Omental fat pad (tissue), 4 donors: ENCODE measurements around the gene C2orf80. TPM values are rescaled to one million over a fixed set of nuclear protein-coding genes. Genes with fewer than 3 reads are reported as not detected.

Experiments used
- ATAC-seq: fragments of 150-250 bp; one replicate; pipeline ENCODE4 v1.9.1; 2016; ENCODE audit warnings: mild to moderate bottlenecking, moderate library complexity; ENCODE audit not compliant: low FRiP score
- DNase-seq: peaks from one replicate; pipeline ENCODE4 v3.0.0-alpha.2; 2019; ENCODE audit warnings: low spot score
- CTCF ChIP-seq, 3 donors: fragments of 450-650 bp; IDR thresholded peaks; one replicate each; pipeline ENCODE4 v1.5.1; 2016 to 2017; ENCODE audit warnings: antibody characterized with exemption in 3 of 3, mild to moderate bottlenecking in 3 of 3, moderate library complexity in 2 of 3
- total RNA-seq, 4 donors: library from RNA; depleted of rRNA; stranded (reverse); fragments of >200 nt; gene quantifications; one replicate each; pipeline ENCODE4 v1.1.0, GENCODE V29; 2016

C2orf80 gene
- total RNA-seq, 4 donors from 2014 or later, result not detected

DNA sequence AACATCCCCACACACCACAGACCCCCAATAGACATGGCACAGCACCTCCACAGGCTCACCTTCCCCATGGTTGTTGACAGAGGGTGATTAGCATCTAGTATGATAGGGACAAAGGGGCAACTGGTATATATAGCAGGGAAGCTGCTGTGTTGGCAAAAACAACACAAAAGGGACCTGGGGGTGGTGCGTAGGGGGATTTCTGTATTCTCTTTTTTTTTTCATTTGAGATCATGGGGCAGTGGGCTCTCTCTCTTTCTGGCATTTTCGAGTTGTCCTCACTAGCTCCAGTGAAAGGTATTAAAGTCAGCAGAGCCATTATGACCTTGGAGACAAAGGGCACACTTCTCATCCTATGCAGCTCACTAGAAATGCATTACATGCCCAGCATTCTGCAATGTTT is 26.3 kb downstream of the C2orf80 start, which contains the start of gene CRYGA:
Gene CRYGA, minus strand, starts transcription at position 101 of the 400 bp plus-strand sequence. Its CDS starts 33 bp downstream, at position 68.
- ATAC-seq, result no peak
- no peak for TF ChIP-seq CTCF (IDR thresholded peaks at IDR 0.05)
- DNase-seq, result no peak

GRCh38 chr2:208156439-208156838 is 33.4 kb downstream of the C2orf80 start:
- no peak for ATAC-seq
- DNase-seq, result no peak
- no peak for TF ChIP-seq CTCF (IDR thresholded peaks at IDR 0.05)

DNA sequence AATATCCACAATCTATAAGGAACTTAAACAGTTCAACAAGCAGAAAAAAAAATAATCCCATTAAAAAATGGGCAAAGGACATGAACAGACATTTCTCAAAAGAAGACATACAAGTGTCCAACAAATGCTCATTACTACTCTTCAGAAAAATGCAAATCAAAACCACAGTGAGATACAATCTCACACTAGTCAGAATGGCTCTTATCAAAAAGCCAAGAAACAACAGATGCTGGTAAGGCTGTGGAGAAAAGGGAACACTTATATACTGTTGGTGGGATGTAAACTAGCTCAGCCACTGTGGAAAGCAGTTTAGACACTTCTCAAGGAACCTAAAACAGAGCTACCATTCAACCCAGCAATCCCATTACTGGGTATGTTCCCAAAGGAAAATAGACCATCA is 36.7 kb downstream of the C2orf80 start:
- ATAC-seq (no peak), DNase-seq (no peak)
- no peak for TF ChIP-seq CTCF (IDR thresholded peaks at IDR 0.05)

DNA sequence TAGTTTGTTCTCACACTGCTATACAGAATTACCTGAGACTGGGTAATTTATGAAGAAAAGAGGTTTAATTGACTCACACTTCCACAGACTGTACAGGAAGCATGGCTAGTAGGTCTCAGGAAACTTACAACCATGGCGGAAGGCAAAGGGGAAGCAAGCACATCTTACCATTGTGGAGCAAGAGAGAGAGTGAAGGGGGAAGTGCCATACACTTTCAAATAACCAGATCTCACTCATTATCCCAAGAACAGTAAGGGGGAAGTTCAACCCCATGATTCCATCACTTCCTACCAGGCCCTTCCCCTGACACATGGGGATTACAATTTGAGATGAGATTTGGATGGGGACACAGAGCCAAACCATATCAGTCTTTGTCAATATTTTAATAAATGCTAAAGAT is 38.9 kb downstream of the C2orf80 start:
- TF ChIP-seq CTCF (IDR thresholded peaks at IDR 0.05), result no peak
- DNase-seq, result no peak
- no peak for ATAC-seq

DNA sequence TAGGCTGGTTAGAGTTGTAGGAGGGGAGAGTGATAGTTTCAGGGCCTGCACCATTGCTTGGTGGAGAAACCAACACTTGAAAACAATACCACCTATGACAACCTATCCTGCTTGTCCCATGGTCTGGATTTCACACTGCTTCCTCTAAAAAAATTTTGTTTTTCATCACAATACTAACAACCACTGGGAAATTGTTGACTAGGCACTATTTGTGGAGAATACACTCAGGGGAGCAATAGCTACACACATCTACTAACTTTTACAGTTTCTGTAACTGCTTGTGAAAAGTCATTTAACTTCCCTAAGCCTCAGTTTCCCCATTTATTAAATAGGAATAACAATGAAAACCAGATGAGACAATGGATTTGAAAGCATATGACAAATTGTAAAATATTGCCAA is 39.7 kb downstream of the C2orf80 start:
- no peak for TF ChIP-seq CTCF (IDR thresholded peaks at IDR 0.05)
- ATAC-seq, result no peak
- no peak for DNase-seq

GRCh38 chr2:208148803-208149202 is 41.0 kb downstream of the C2orf80 start:
- ATAC-seq (no peak), DNase-seq (no peak)
- no peak for TF ChIP-seq CTCF (IDR thresholded peaks at IDR 0.05)

DNA sequence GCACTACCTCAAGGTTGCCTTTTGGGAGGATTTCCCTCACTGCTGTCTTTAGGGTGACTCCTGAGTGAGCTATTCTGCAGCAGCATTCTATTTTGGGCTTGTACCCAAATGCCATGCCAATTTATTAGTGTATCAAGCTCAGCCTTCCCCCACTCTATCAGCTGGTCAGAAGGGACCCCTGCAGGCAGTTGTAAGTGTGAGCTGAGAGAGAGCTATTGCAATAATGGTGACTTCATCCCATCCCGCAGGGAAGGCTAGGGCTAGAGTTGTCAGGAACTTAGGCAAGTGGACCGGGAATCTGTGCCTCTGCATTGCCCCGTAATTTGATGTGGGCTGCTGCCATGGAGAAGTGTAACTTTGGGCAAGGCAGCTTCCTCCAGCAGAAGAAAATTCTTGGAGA is 42.1 kb downstream of the C2orf80 start:
- no peak for DNase-seq
- ATAC-seq, result no peak
- no peak for TF ChIP-seq CTCF (IDR thresholded peaks at IDR 0.05)
